Stimulated activated CD8-positive, alpha-beta memory T cell treated with anti-CD3 and anti-CD28 coated beads, Interleukin-2, amount 100 ng/mL, for 1 hour (primary cell): Measurements from ENCODE around the gene UHMK1.
"Not testable (repeated sequence)": the region's sequence is repeated elsewhere in the genome, so short reads cannot be mapped to it uniquely, and the experiment has no call there.

Experiments
- DNase-seq, 2 donors: peaks; one replicate each; pipeline ENCODE4 v3.0.0-alpha.2; 2020; ENCODE audit warnings: low read depth in 2 of 2

UHMK1 gene

GRCh38 chr1:162497723-162498495 lies at the start of gene UHMK1:
Gene UHMK1 (plus strand): TSS chr1:162497818. CDS start chr1:162498001, 183 bp downstream.
- DNase-seq, result peak; percentile 73 to 81

- not testable (repeated sequence) for DNase-seq
Observed at GRCh38 chr1:162454361-162454760, 43.3 kb upstream of the UHMK1 start.

GRCh38 chr1:162456323-162456722 lies 41.3 kb upstream of the UHMK1 start:
- DNase-seq, result no peak

- DNase-seq, result no peak
Observed at GRCh38 chr1:162458236-162458635, 39.4 kb upstream of the UHMK1 start.

- not testable (repeated sequence) for DNase-seq
Observed at GRCh38 chr1:162462425-162462824, 35.2 kb upstream of the UHMK1 start.

- no peak for DNase-seq
Observed at GRCh38 chr1:162463021-162463420, 34.6 kb upstream of the UHMK1 start.

- DNase-seq, result no peak
Observed at GRCh38 chr1:162466797-162467196, 30.8 kb upstream of the UHMK1 start.

GRCh38 chr1:162470216-162470615 lies 27.4 kb upstream of the UHMK1 start:
- no peak for DNase-seq

- DNase-seq, result no peak
Observed at GRCh38 chr1:162471290-162471853, 26.2 kb upstream of the UHMK1 start.

GRCh38 chr1:162475089-162475488 lies 22.5 kb upstream of the UHMK1 start:
- DNase-seq, result no peak

- no peak for DNase-seq
Observed at GRCh38 chr1:162475539-162476185, 22.0 kb upstream of the UHMK1 start.

- no peak for DNase-seq
Observed at GRCh38 chr1:162476620-162477019, 21.0 kb upstream of the UHMK1 start.

- DNase-seq, result no peak
Observed at GRCh38 chr1:162485236-162485635, 12.4 kb upstream of the UHMK1 start.

GRCh38 chr1:162487241-162487640 lies 10.4 kb upstream of the UHMK1 start:
- DNase-seq, result no peak

- DNase-seq, result no peak
Observed at GRCh38 chr1:162488219-162488618, 9.4 kb upstream of the UHMK1 start.

GRCh38 chr1:162495531-162496233 lies 1.9 kb upstream of the UHMK1 start:
- not testable (repeated sequence) for DNase-seq

- DNase-seq, result no peak
Observed at GRCh38 chr1:162497104-162497722, 405 bp upstream of the UHMK1 start.

GRCh38 chr1:162498496-162498810 lies 835 bp downstream of the UHMK1 start:
- no peak for DNase-seq

- DNase-seq, result no peak
Observed at GRCh38 chr1:162500805-162501204, 3.2 kb downstream of the UHMK1 start.

GRCh38 chr1:162502077-162502476 lies 4.5 kb downstream of the UHMK1 start:
- no peak for DNase-seq

- no peak for DNase-seq
Observed at GRCh38 chr1:162502928-162503327, 5.3 kb downstream of the UHMK1 start.

GRCh38 chr1:162527314-162527713 lies 29.7 kb downstream of the UHMK1 start:
- no peak for DNase-seq
